Endodermal cell (in vitro differentiated cells): ENCODE results near the gene ARHGAP32. TPM values are rescaled to one million over a fixed set of nuclear protein-coding genes. Genes with fewer than 3 reads are reported as not detected.
"Not testable (repeated sequence)": the region's sequence is repeated elsewhere in the genome, so short reads cannot be mapped to it uniquely, and the experiment has no call there.

ENCODE experiments used
- DNase-seq: peaks from one replicate; pipeline ENCODE4 v3.0.0-alpha.2; 2017
- H3K27ac ChIP-seq: 2 replicates; pipeline ENCODE4 v1.5.1; 2013; ENCODE audit warnings: mild to moderate bottlenecking, low read depth, low read length, moderate library complexity
- H3K27me3 ChIP-seq: 2 replicates; pipeline ENCODE4 v1.6.1; 2013; ENCODE audit warnings: mild to moderate bottlenecking, low read length, moderate library complexity; ENCODE audit not compliant: insufficient read depth, control insufficient read depth, poor library complexity, severe bottlenecking
- H3K36me3 ChIP-seq: 2 replicates; pipeline ENCODE4 v1.7.0; 2013; ENCODE audit warnings: mild to moderate bottlenecking, low read length, moderate library complexity; ENCODE audit not compliant: control insufficient read depth, insufficient read depth
- H3K4me1 ChIP-seq: one replicate; pipeline ENCODE4 v1.7.0; 2013; ENCODE audit warnings: low read length; ENCODE audit not compliant: control insufficient read depth, insufficient read depth
- H3K4me3 ChIP-seq: 2 replicates; pipeline ENCODE4 v1.5.1; 2013; ENCODE audit warnings: mild to moderate bottlenecking, low read length, moderate library complexity
- H3K9ac ChIP-seq: 2 replicates; pipeline ENCODE4 v1.6.1; 2013; ENCODE audit warnings: mild to moderate bottlenecking, low read length, moderate library complexity; ENCODE audit not compliant: poor library complexity, severe bottlenecking; ENCODE audit errors: extremely low read depth
- H3K9me3 ChIP-seq: 2 replicates; pipeline ENCODE4 v1.6.1; 2013; ENCODE audit warnings: mild to moderate bottlenecking, low read length, moderate library complexity; ENCODE audit not compliant: control insufficient read depth
- H3K27ac Mint-ChIP-seq: 2 replicates; pipeline ENCODE4 v1.8.0; 2020; ENCODE audit warnings: mixed read lengths
- H3K27me3 Mint-ChIP-seq: 2 replicates; pipeline ENCODE4 v1.8.0; 2021; ENCODE audit warnings: mild to moderate bottlenecking, mixed read lengths; ENCODE audit not compliant: insufficient read depth
- H3K36me3 Mint-ChIP-seq: 2 replicates; pipeline ENCODE4 v1.8.0; 2020; ENCODE audit warnings: low read depth, mixed read lengths
- H3K4me1 Mint-ChIP-seq: 2 replicates; pipeline ENCODE4 v1.8.0; 2020; ENCODE audit warnings: mixed read lengths
- H3K4me3 Mint-ChIP-seq: 2 replicates; pipeline ENCODE4 v1.8.0; 2020; ENCODE audit warnings: mild to moderate bottlenecking, moderate library complexity, mixed read lengths
- H3K9me3 Mint-ChIP-seq: 2 replicates; pipeline ENCODE4 v1.8.0; 2020; ENCODE audit warnings: mild to moderate bottlenecking, mixed read lengths
- CTCF ChIP-seq: fragments of 200-600 bp; sonication (generic); conservative IDR thresholded peaks from 2 replicates; pipeline ENCODE4 v1.5.0; 2021; ENCODE audit warnings: antibody characterized with exemption, mild to moderate bottlenecking
- WGBS, 2 experiments: methylation state at CpG; one replicate each; pipeline versions ENCODE4 v1.1.5 to v1.1.7; 2013; ENCODE audit warnings: missing lambda C conversion rate in 2 of 2, mixed read lengths in 1 of 2; ENCODE audit not compliant: insufficient coverage in 1 of 2, insufficient read length in 1 of 2; 5-methylcytosine and 5-hydroxymethylcytosine counted together
- total RNA-seq, 2 donors: library from RNA; stranded (reverse); fragmentation: NEBNext Ultra II Directional in 1 of 2; extraction: Animal tissue kit (Norgen Biotek cat#: 25700) in 1 of 2; gene quantifications; 2 replicates in 1 of 2; 3 replicates in 1 of 2; pipeline ENCODE4 v1.2.1, GENCODE V29; 2021

The ARHGAP32 gene
- total RNA-seq, 2 donors from 2014 or later, result 36.4 to 65.8 TPM

DNA sequence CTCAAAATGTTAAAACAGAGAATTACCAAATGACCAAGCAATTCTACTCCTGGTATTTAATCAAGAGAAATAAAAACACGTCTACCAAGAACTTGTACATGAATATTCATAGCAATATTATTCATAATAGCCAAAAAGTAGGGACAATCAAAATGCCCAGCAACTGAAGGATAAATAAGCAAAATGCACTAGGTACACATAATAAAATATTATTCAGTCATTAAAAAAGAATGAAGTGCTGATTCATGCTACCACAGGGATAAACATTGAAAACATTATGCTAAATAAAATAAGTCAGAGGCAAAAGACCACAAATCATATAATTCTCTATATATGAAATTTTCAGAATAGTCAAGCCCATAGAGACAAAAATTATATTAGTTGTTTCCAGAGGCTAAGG lies 24.8 kb downstream of the ARHGAP32 start:
- no peak for TF ChIP-seq CTCF
- H3K9me3 Mint-ChIP-seq, result peaks cover 47% of the 10 kb centered on the region
- Histone ChIP-seq H3K4me3 (no peak overlapping the region), H3K9me3 (peaks cover 55% of the 10 kb centered on the region), H3K27me3 (no peaks in the 10 kb centered on the region), H3K4me1 (no peaks in the 10 kb centered on the region), H3K27ac (no peak overlapping the region), H3K36me3 (peaks cover 14% of the 10 kb centered on the region), H3K9ac (no peak overlapping the region)
- DNase-seq, result no peak
- H3K27ac Mint-ChIP-seq, result no peak overlapping the region
- H3K27me3 Mint-ChIP-seq, result no peaks in the 10 kb centered on the region
- WGBS, 2 experiments, result 91% methylated on average over 1 of the region's 1 CpG; no CpG with 5 or more reads in 1 of the 2 experiments
- H3K36me3 Mint-ChIP-seq, result peaks cover 41% of the 10 kb centered on the region
- H3K4me1 Mint-ChIP-seq, result peaks cover 5% of the 10 kb centered on the region
- H3K4me3 Mint-ChIP-seq, result no peak overlapping the region

- WGBS, 2 experiments, result 86 to 92% methylated on average over 1 to 3 of the region's 3 CpGs
- Mint-ChIP-seq H3K4me3 (no peak overlapping the region), H3K27ac (no peak overlapping the region), H3K27me3 (no peaks in the 10 kb centered on the region), H3K4me1 (peaks cover 9% of the 10 kb centered on the region), H3K9me3 (peaks cover 36% of the 10 kb centered on the region), H3K36me3 (peaks cover 30% of the 10 kb centered on the region)
- H3K36me3 ChIP-seq, result peaks cover 17% of the 10 kb centered on the region
- no peak overlapping the region for H3K27ac ChIP-seq
- no peaks in the 10 kb centered on the region for H3K27me3 ChIP-seq
- no peak for DNase-seq
- H3K4me3 ChIP-seq, result no peak overlapping the region
- no peak overlapping the region for H3K9ac ChIP-seq
- H3K4me1 ChIP-seq, result no peaks in the 10 kb centered on the region
- TF ChIP-seq CTCF, result no peak
- peaks cover 50% of the 10 kb centered on the region for H3K9me3 ChIP-seq
These were observed 28.4 kb downstream of the ARHGAP32 start for GRCh38 chr11:129163714-129164164.

GRCh38 chr11:129157080-129157479 lies 35.0 kb downstream of the ARHGAP32 start:
- 93 to 97% methylated on average over 3 of the region's 3 CpGs for WGBS, 2 experiments
- H3K36me3 ChIP-seq, H3K4me1 ChIP-seq, H3K4me3 Mint-ChIP-seq, H3K9ac ChIP-seq, H3K27me3 ChIP-seq, H3K27ac ChIP-seq, H3K27ac Mint-ChIP-seq, DNase-seq, H3K27me3 Mint-ChIP-seq, H3K4me3 ChIP-seq: not testable (repeated sequence)
- Mint-ChIP-seq H3K9me3 (peaks cover 51% of the 10 kb centered on the region), H3K36me3 (peaks cover 52% of the 10 kb centered on the region), H3K4me1 (peaks cover 10% of the 10 kb centered on the region)
- peaks cover 29% of the 10 kb centered on the region for H3K9me3 ChIP-seq

DNA sequence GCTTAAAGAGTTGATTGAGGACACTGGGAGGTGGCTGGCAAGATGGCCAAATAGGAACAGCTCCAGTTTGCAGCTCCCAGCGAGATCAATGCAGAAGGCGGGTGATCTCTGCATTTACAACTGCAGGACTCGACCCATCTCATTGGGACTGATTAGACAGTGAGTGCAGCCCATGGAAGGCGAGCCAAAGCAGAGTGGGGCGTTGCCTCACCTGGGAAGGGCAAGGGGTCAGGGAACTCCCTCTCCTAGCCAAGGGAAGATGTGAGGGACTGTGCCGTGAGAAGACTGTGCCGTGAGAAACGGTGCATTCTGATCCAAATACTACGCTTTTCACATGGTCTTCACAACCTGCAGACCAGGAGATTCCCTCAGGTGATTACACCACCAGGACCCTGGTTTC lies 36.4 kb downstream of the ARHGAP32 start:
- no peak for TF ChIP-seq CTCF
- peaks cover 54% of the 10 kb centered on the region for H3K9me3 Mint-ChIP-seq
- no peak for DNase-seq
- Histone ChIP-seq H3K4me1 (no peaks in the 10 kb centered on the region), H3K9ac (no peak overlapping the region), H3K4me3 (peak overlapping the region; percentile 13), H3K27me3 (no peaks in the 10 kb centered on the region), H3K36me3 (no peaks in the 10 kb centered on the region), H3K27ac (no peak overlapping the region), H3K9me3 (peaks cover 35% of the 10 kb centered on the region)
- H3K36me3 Mint-ChIP-seq, result peaks cover 50% of the 10 kb centered on the region
- no peak overlapping the region for H3K27ac Mint-ChIP-seq
- H3K4me1 Mint-ChIP-seq, result peaks cover 10% of the 10 kb centered on the region
- no peaks in the 10 kb centered on the region for H3K27me3 Mint-ChIP-seq
- no peak overlapping the region for H3K4me3 Mint-ChIP-seq
- 91 to 99% methylated on average over 8 to 9 of the region's 9 CpGs for WGBS, 2 experiments
